Gastroesophageal sphincter (tissue), 4 donors: ENCODE measurements around the gene MFAP1. TPM values are rescaled to one million over a fixed set of nuclear protein-coding genes. Genes with fewer than 3 reads are reported as not detected.

Experiments
- ATAC-seq: fragments of 150-250 bp; one replicate; pipeline ENCODE4 v1.9.1; 2016; ENCODE audit warnings: mild to moderate bottlenecking, moderate library complexity
- H3K27ac ChIP-seq, 4 donors: fragments of 200-600 bp; sonication (generic) in 3 of 4; 1 replicate in 3 of 4; 2 replicates in 1 of 4; pipeline ENCODE4 v1.5.1; 2016 to 2019
- H3K27me3 ChIP-seq: fragments of 200-600 bp; sonication (generic); one replicate; pipeline ENCODE4 v1.5.1; 2019
- H3K36me3 ChIP-seq, 2 donors: fragments of 200-600 bp; sonication (generic); one replicate each; pipeline ENCODE4 v1.5.1; 2019; ENCODE audit warnings: control low read depth in 1 of 2
- H3K4me1 ChIP-seq, 3 donors: fragments of 200-600 bp; sonication (generic); 1 replicate in 2 of 3; 2 replicates in 1 of 3; pipeline ENCODE4 v1.5.1; 2016 to 2019; ENCODE audit warnings: control low read depth in 2 of 3
- H3K4me3 ChIP-seq, 2 donors: fragments of 200-600 bp; sonication (generic); one replicate each; pipeline ENCODE4 v1.5.1; 2019; ENCODE audit warnings: mild to moderate bottlenecking in 1 of 2, moderate library complexity in 1 of 2
- H3K9me3 ChIP-seq, 3 donors: fragments of 200-600 bp; sonication (generic); one replicate each; pipeline ENCODE4 v1.5.1; 2017 to 2019; ENCODE audit warnings: control low read depth in 2 of 3
- EP300 ChIP-seq: sonication (generic); formaldehyde crosslinking; IDR thresholded peaks from one replicate; pipeline ENCODE4 v1.6.1; 2017; ENCODE audit warnings: antibody characterized with exemption, mild to moderate bottlenecking
- POLR2A ChIP-seq, 2 donors: fragments of 450-650 bp; IDR thresholded peaks; one replicate each; pipeline ENCODE4 v1.6.1; 2017; ENCODE audit warnings: antibody characterized with exemption in 2 of 2, mild to moderate bottlenecking in 2 of 2, moderate library complexity in 1 of 2
- POLR2AphosphoS5 ChIP-seq: sonication (generic); formaldehyde crosslinking; IDR thresholded peaks from one replicate; pipeline ENCODE4 v1.6.1; 2017; ENCODE audit warnings: antibody characterized with exemption
- WGBS, 2 donors: methylation state at CpG; one replicate each; pipeline ENCODE4 v1.1.5; 2018; ENCODE audit warnings: low coverage in 1 of 2; 5-methylcytosine and 5-hydroxymethylcytosine counted together
- total RNA-seq, 4 donors: library from RNA; depleted of rRNA; stranded (reverse); fragments of >200 nt; gene quantifications; one replicate each; pipeline ENCODE4 v1.1.0, GENCODE V29; 2016
- TF ChIP-seq, protein P1 (sequence below), 4 experiments: fragments of 200-600 bp in 2 of 4; fragments of 450-650 bp in 2 of 4; sonication (generic) in 1 of 4; IDR thresholded peaks; one replicate each; pipeline ENCODE4 v1.5.1; 2017 to 2019; ENCODE audit warnings: antibody characterized with exemption in 4 of 4, mild to moderate bottlenecking in 2 of 4, moderate library complexity in 2 of 4

The MFAP1 gene
- total RNA-seq, 4 donors from 2014 or later, result 16.5 to 27.2 (median 19.7) TPM

DNA sequence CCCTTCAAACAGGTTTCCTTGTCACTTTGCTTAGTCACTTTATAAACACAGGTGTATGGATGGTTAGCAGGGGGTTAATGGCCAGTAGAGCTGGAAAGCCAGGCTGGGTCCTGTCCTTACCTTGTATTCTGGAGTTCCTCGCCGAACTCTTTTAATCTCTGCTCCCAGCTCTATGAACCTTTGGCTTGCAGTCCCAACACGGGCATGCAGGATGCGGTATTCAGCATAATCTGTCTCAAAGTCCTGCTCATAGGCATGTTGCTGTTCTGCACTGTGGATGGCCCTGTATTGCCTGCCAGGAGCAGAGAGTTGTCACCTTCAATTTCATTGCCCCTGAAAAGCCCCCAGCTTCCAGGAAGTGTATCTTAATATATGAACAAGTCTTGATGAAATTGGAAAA lies 50.4 kb downstream of the MFAP1 start:
- no peak for ATAC-seq
- 72 to 74% methylated on average over 4 of the region's 4 CpGs for WGBS, 2 donors
- Histone ChIP-seq H3K27me3 (no peaks in the 10 kb centered on the region), H3K36me3 (peaks cover 7 to 53% of the 10 kb centered on the region in 2 donors), H3K4me1 (peaks cover 0 to 27% (median 4%) of the 10 kb centered on the region in 3 donors), H3K4me3 (no peak overlapping the region), H3K9me3 (no peaks in the 10 kb centered on the region), H3K27ac (peak overlapping the region in 1 of 4 donors; percentile 93)
- no peak for TF ChIP-seq POLR2AphosphoS5
- no peak for TF ChIP-seq POLR2A (IDR thresholded peaks at IDR 0.05)
- no peak for TF ChIP-seq EP300
- TF ChIP-seq, protein P1, sequence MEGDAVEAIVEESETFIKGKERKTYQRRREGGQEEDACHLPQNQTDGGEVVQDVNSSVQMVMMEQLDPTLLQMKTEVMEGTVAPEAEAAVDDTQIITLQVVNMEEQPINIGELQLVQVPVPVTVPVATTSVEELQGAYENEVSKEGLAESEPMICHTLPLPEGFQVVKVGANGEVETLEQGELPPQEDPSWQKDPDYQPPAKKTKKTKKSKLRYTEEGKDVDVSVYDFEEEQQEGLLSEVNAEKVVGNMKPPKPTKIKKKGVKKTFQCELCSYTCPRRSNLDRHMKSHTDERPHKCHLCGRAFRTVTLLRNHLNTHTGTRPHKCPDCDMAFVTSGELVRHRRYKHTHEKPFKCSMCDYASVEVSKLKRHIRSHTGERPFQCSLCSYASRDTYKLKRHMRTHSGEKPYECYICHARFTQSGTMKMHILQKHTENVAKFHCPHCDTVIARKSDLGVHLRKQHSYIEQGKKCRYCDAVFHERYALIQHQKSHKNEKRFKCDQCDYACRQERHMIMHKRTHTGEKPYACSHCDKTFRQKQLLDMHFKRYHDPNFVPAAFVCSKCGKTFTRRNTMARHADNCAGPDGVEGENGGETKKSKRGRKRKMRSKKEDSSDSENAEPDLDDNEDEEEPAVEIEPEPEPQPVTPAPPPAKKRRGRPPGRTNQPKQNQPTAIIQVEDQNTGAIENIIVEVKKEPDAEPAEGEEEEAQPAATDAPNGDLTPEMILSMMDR (IDR thresholded peaks at IDR 0.05), result no peak

DNA sequence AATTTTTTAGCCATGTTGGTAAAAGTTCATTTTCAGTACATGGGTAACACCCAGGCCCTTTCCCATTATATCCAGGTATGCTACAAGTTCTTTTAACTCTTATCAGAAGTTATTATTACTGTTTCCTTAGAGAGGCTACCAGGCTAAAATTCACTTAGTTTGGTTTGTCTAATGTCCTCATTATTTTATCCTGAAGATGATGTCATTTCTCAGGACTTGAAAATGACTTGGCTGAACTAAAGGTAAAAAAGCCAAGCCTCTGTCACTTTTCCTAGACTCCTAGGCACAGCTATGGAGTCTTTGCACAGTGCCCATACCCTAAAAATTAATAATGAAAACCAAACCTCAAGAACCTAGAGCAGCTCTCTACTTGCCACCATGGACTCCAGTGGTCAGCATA lies 51.9 kb downstream of the MFAP1 start:
- Histone ChIP-seq H3K27ac (no peak overlapping the region), H3K4me3 (no peak overlapping the region), H3K36me3 (peaks cover 7 to 68% of the 10 kb centered on the region in 2 donors), H3K27me3 (no peaks in the 10 kb centered on the region), H3K4me1 (peaks cover 0 to 21% (median 0%) of the 10 kb centered on the region in 3 donors), H3K9me3 (no peaks in the 10 kb centered on the region)
- TF ChIP-seq EP300 (no peak), POLR2A (IDR thresholded peaks at IDR 0.05) (no peak), POLR2AphosphoS5 (no peak)
- TF ChIP-seq, protein P1 (IDR thresholded peaks at IDR 0.05), result no peak
- ATAC-seq, result no peak

DNA sequence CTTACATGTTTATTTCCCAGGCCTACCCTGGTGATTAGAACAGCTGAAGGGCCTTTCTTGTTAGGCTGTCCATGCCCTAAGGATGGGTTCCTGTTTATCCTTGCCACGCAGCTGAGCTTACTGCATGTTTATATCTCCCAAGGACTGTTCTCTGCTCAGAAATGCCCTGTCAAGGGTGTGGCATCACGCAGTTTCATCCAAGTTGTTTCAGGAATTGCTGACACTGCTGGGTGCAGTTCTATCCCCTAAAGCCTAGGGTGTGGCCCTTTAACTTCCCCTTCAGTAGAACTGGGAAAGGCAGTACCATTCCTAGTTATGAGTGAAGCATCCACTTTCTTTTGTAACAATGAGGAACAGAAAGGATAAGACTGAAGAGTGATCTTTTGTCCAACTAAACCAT lies 52.7 kb downstream of the MFAP1 start:
- no peak overlapping the region for H3K4me3 ChIP-seq
- H3K4me1 ChIP-seq, result peaks cover 0 to 18% (median 0%) of the 10 kb centered on the region in 3 donors
- H3K9me3 ChIP-seq, result no peaks in the 10 kb centered on the region
- TF ChIP-seq, protein P1 (IDR thresholded peaks at IDR 0.05), result no peak
- no peak for TF ChIP-seq POLR2AphosphoS5
- no peak for TF ChIP-seq POLR2A (IDR thresholded peaks at IDR 0.05)
- no peak for TF ChIP-seq EP300
- WGBS, 2 donors, result 51 to 61% methylated on average over 2 of the region's 2 CpGs
- peaks cover 7 to 76% of the 10 kb centered on the region in 2 donors for H3K36me3 ChIP-seq
- peak overlapping the region in 1 of 4 donors; percentile 21 for H3K27ac ChIP-seq
- ATAC-seq, result peak; percentile 38
- no peaks in the 10 kb centered on the region for H3K27me3 ChIP-seq

DNA sequence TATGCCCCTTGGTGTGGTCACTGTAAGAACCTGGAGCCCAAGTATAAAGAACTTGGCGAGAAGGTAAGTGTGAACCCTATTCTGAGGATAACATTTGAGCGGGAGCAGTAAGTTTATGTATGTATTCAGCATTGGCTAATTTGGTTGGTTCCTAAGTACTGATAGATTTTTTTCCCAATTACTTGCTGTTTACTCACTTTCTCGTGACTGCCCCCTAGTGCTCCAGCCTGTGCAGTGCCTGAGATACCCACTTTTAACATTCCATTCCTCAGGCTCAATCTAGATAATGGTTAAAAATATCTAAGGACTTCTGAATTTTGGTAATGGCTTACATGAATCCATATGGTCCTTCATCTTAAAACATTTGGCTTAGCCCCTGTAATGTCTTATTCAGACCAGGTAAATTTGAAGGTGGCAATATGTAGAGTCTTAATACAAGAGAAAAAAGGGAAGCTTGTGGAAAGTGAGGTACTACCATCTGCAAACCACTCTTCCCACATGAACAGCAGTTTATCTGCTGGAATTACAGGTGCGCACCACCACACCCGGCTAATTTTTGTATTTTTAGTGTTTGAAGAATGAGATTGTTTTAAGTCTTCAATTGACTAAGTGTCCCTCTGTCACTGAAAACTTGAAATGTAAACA lies 54.8 kb downstream of the MFAP1 start:
- no peak for TF ChIP-seq POLR2AphosphoS5
- TF ChIP-seq, protein P1 (IDR thresholded peaks at IDR 0.05), result peak; percentile 63 to 75 (median 69)
- H3K9me3 ChIP-seq, result no peaks in the 10 kb centered on the region
- no peaks in the 10 kb centered on the region for H3K27me3 ChIP-seq
- no peaks in the 10 kb centered on the region for H3K4me1 ChIP-seq
- peaks cover 14 to 97% of the 10 kb centered on the region in 2 donors for H3K36me3 ChIP-seq
- no peak for ATAC-seq
- H3K4me3 ChIP-seq, result no peak overlapping the region
- 64 to 71% methylated on average over 5 of the region's 5 CpGs for WGBS, 2 donors
- H3K27ac ChIP-seq, result peak overlapping the region in 1 of 4 donors; percentile 25

DNA sequence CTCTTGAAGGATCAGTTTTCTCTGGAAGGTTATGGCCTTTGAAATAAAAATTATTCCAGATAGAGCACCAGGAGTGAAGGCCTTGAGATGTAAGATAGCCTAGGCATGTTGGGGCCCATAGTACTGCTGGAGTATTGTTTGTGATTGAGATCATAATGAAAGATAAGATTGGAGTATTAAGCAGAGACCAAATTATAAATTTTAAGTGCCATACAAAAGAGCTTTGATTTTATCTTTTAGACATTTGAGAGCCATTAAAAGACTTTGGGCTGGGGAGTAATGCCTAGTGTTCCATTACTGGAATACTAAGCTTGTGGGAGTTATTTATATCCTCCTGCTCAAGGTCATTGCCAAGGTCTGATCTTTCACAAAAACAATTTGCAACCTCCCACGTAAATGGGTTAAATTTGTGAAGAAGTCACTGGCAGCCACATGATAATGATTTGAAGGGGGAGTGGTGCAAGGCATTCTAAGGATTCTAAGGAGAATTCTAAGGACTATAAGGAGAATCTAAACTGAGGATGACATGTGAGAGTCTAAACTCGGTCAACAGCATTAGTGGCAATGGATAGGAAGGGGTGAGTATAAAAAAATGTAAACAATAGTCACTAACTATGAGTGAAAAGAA lies 60.6 kb downstream of the MFAP1 start:
- no peak for ATAC-seq
- peaks cover 0 to 22% (median 3%) of the 10 kb centered on the region in 3 donors for H3K4me1 ChIP-seq
- 29 to 38% methylated on average over 1 to 2 of the region's 2 CpGs for WGBS, 2 donors
- H3K27me3 ChIP-seq, result no peaks in the 10 kb centered on the region
- TF ChIP-seq, protein P1 (IDR thresholded peaks at IDR 0.05), result no peak
- TF ChIP-seq EP300 (no peak), POLR2A (IDR thresholded peaks at IDR 0.05) (no peak), POLR2AphosphoS5 (no peak)
- no peaks in the 10 kb centered on the region for H3K9me3 ChIP-seq
- peaks cover 7 to 100% of the 10 kb centered on the region in 2 donors for H3K36me3 ChIP-seq
- no peak overlapping the region for H3K4me3 ChIP-seq
- H3K27ac ChIP-seq, result peak overlapping the region in 3 of 4 donors; percentile 24 to 57 (median 48)
